Measurements from ENCODE around the gene VIP.

Gene VIP

DNA sequence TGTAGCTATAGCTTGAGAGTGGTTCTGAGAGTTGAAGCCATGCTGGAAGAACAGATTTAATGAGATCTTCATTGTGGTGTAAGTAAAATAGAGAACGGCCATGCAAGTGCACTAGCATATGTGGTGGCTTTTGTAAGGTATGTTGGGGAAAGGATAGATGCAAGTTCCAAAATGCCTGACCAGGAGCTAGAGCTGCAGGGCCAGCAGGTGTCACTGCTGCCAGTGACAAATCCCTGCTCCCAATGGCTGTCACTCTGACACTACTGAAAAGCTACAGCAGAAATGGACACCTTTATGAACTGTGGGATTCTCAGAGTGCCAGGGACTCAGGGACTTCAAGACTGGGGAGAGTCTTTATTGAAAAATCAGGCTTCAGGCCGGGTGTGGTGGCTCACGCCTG, 23.1 kb upstream of the VIP start:
- TF ChIP-seq, protein P1, sequence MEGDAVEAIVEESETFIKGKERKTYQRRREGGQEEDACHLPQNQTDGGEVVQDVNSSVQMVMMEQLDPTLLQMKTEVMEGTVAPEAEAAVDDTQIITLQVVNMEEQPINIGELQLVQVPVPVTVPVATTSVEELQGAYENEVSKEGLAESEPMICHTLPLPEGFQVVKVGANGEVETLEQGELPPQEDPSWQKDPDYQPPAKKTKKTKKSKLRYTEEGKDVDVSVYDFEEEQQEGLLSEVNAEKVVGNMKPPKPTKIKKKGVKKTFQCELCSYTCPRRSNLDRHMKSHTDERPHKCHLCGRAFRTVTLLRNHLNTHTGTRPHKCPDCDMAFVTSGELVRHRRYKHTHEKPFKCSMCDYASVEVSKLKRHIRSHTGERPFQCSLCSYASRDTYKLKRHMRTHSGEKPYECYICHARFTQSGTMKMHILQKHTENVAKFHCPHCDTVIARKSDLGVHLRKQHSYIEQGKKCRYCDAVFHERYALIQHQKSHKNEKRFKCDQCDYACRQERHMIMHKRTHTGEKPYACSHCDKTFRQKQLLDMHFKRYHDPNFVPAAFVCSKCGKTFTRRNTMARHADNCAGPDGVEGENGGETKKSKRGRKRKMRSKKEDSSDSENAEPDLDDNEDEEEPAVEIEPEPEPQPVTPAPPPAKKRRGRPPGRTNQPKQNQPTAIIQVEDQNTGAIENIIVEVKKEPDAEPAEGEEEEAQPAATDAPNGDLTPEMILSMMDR (IDR thresholded peaks at IDR 0.05; ENCODE audit: low read length): no peak
- no peak for TF ChIP-seq EZH2 (IDR thresholded peaks at IDR 0.05; ENCODE audit: borderline replicate concordance, low read length)
- H3K36me3 ChIP-seq (ENCODE audit: insufficient read depth, low read length): no peaks in the 10 kb centered on the region
- H3K79me2 ChIP-seq (ENCODE audit: insufficient read depth, low read length): no peaks in the 10 kb centered on the region
- no peaks in the 10 kb centered on the region for H3F3A ChIP-seq (ENCODE audit: insufficient read depth, low read length)
- no peaks in the 10 kb centered on the region for H3K9me2 ChIP-seq (ENCODE audit: low read depth, low read length)
- no peak overlapping the region for H3K27ac ChIP-seq (ENCODE audit: low read depth, low read length, poor library complexity, severe bottlenecking)
- no peaks in the 10 kb centered on the region for H4K20me1 ChIP-seq (ENCODE audit: insufficient read depth, low read length)
- H3K9me3 ChIP-seq (ENCODE audit: low read length): no peaks in the 10 kb centered on the region
- H3K27me3 ChIP-seq (ENCODE audit: insufficient read depth, low read length): no peaks in the 10 kb centered on the region
- H3K9ac ChIP-seq (ENCODE audit: low read length): no peak overlapping the region
- H3K4me1 ChIP-seq (ENCODE audit: insufficient read depth, low read length, severe bottlenecking): no peaks in the 10 kb centered on the region
- H2AFZ ChIP-seq (ENCODE audit: low read length): no peak overlapping the region
- H3K4me3 ChIP-seq (ENCODE audit: low read depth, low read length, poor library complexity, severe bottlenecking): no peak overlapping the region
- H3K4me2 ChIP-seq (ENCODE audit: low read length): no peak overlapping the region

DNA sequence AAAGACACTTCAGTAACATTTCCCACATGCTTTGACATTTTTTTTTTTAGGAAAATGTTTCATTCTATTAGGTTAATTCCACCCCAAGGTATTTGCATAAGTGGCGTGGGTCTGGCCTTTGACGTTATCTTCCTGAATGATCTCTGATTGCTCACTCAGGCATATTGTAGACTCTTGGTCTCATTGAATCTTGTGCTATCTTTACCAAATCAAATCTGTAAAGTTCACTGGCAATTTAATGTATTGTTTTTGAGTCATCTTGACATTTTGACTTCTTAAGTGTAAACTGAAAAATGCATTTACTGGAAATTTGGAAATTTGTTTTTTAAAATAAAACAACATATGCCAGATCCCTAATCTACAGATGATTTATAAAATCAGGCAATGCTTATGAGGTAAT, 16.0 kb upstream of the VIP start:
- Histone ChIP-seq H2AFZ (ENCODE audit: low read length) (no peak overlapping the region), H3K9me3 (ENCODE audit: low read length) (no peaks in the 10 kb centered on the region), H3K4me2 (ENCODE audit: low read length) (no peak overlapping the region), H3K27ac (ENCODE audit: low read depth, low read length, poor library complexity, severe bottlenecking) (no peak overlapping the region), H3K4me1 (ENCODE audit: insufficient read depth, low read length, severe bottlenecking) (no peaks in the 10 kb centered on the region), H3K4me3 (ENCODE audit: low read depth, low read length, poor library complexity, severe bottlenecking) (no peak overlapping the region), H4K20me1 (ENCODE audit: insufficient read depth, low read length) (no peaks in the 10 kb centered on the region), H3K9ac (ENCODE audit: low read length) (no peak overlapping the region), H3K9me2 (ENCODE audit: low read depth, low read length) (no peaks in the 10 kb centered on the region; the same call in 1 of the 2 replicates), H3K36me3 (ENCODE audit: insufficient read depth, low read length) (no peaks in the 10 kb centered on the region), H3K27me3 (ENCODE audit: insufficient read depth, low read length) (no peaks in the 10 kb centered on the region), H3K79me2 (ENCODE audit: insufficient read depth, low read length) (no peaks in the 10 kb centered on the region), H3F3A (ENCODE audit: insufficient read depth, low read length) (no peaks in the 10 kb centered on the region)
- no peak for TF ChIP-seq EZH2 (IDR thresholded peaks at IDR 0.05; ENCODE audit: borderline replicate concordance, low read length)
- TF ChIP-seq, protein P1 (IDR thresholded peaks at IDR 0.05; ENCODE audit: low read length): no peak

DNA sequence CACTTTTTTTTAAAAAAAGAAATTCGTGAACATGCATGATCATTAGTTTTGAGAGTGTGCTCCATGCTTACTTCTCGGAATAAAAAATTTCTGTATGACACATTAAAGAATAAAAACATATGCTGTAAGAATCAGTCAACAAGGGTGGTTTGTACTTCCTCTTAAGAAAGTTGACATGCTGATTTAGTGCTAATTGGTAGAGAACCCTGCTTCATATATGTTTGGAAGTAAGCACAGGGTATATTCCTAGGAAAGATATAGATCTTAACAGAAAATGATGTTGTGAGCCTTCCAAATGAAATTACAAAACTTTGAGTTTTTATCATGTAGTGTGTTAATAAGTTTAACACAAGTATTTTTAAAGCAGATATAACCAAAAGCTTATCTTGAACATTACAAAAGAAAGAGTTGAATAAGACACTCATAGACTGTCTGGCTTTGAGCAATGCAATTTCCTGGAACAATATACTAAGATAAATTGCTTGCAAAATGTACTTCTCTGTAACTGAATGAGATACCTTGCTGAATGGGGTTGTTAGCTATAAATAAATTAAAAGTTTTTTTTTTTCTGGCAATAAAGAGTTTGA, 13.8 kb upstream of the VIP start:
- H3F3A ChIP-seq (ENCODE audit: insufficient read depth, low read length): no peaks in the 10 kb centered on the region
- no peaks in the 10 kb centered on the region for H3K4me1 ChIP-seq (ENCODE audit: insufficient read depth, low read length, severe bottlenecking)
- no peaks in the 10 kb centered on the region for H3K27me3 ChIP-seq (ENCODE audit: insufficient read depth, low read length)

More for the DNA sequence above, 13.8 kb upstream of the VIP start:
- H3K9ac ChIP-seq (ENCODE audit: low read length): no peak overlapping the region
- no peaks in the 10 kb centered on the region; the same call in 1 of the 2 replicates for H3K9me2 ChIP-seq (ENCODE audit: low read depth, low read length)
- no peak overlapping the region for H2AFZ ChIP-seq (ENCODE audit: low read length)
- no peak overlapping the region for H3K27ac ChIP-seq (ENCODE audit: low read depth, low read length, poor library complexity, severe bottlenecking)
- H3K4me3 ChIP-seq (ENCODE audit: low read depth, low read length, poor library complexity, severe bottlenecking): no peak overlapping the region
- H4K20me1 ChIP-seq (ENCODE audit: insufficient read depth, low read length): no peaks in the 10 kb centered on the region
- H3K4me2 ChIP-seq (ENCODE audit: low read length): no peak overlapping the region
- no peaks in the 10 kb centered on the region for H3K79me2 ChIP-seq (ENCODE audit: insufficient read depth, low read length)
- H3K36me3 ChIP-seq (ENCODE audit: insufficient read depth, low read length): no peaks in the 10 kb centered on the region
- H3K9me3 ChIP-seq (ENCODE audit: low read length): no peaks in the 10 kb centered on the region
- TF ChIP-seq EZH2 (IDR thresholded peaks at IDR 0.05; ENCODE audit: borderline replicate concordance, low read length): no peak
- TF ChIP-seq, protein P1 (IDR thresholded peaks at IDR 0.05; ENCODE audit: low read length): no peak

Data from OCI-LY1 (cell line).